Activated CD4-positive, alpha-beta T cell treated with anti-CD3 and anti-CD28 coated beads, Interleukin-2, amount 10 ng/mL, durations not matched to agents 24 days and 14 days (primary cell): Measurements from ENCODE around the gene ITGB3. TPM values are rescaled to one million over a fixed set of nuclear protein-coding genes. Genes with fewer than 3 reads are reported as not detected.

Experiments
- DNase-seq: peaks from one replicate; pipeline ENCODE4 v3.0.0; 2022
- H3K27ac Mint-ChIP-seq: one replicate; pipeline ENCODE4 v1.8.0; 2022; ENCODE audit warnings: mild to moderate bottlenecking, mixed read lengths
- H3K27me3 Mint-ChIP-seq: one replicate; pipeline ENCODE4 v1.8.0; 2022; ENCODE audit warnings: mixed read lengths
- H3K36me3 Mint-ChIP-seq: one replicate; pipeline ENCODE4 v1.8.0; 2022; ENCODE audit warnings: low read depth, mild to moderate bottlenecking, mixed read lengths
- H3K4me1 Mint-ChIP-seq: one replicate; pipeline ENCODE4 v1.8.0; 2021; ENCODE audit warnings: mixed read lengths
- H3K4me3 Mint-ChIP-seq: one replicate; pipeline ENCODE4 v1.8.0; 2022; ENCODE audit warnings: mild to moderate bottlenecking, moderate library complexity, mixed read lengths
- H3K9me3 Mint-ChIP-seq: one replicate; pipeline ENCODE4 v1.8.0; 2021; ENCODE audit warnings: mixed read lengths
- intact Hi-C: fragments of 100-400 bp; cut with micrococcal nuclease; formaldehyde crosslinking; loops from one replicate; pipeline ENCODE4 v1.15.1; 2023
- total RNA-seq: library from RNA; stranded (reverse); gene quantifications from 2 replicates; pipeline ENCODE4 v1.2.3, GENCODE V29; 2022

Gene ITGB3
- total RNA-seq, 1 donor from 2014 or later: not detected

DNA sequence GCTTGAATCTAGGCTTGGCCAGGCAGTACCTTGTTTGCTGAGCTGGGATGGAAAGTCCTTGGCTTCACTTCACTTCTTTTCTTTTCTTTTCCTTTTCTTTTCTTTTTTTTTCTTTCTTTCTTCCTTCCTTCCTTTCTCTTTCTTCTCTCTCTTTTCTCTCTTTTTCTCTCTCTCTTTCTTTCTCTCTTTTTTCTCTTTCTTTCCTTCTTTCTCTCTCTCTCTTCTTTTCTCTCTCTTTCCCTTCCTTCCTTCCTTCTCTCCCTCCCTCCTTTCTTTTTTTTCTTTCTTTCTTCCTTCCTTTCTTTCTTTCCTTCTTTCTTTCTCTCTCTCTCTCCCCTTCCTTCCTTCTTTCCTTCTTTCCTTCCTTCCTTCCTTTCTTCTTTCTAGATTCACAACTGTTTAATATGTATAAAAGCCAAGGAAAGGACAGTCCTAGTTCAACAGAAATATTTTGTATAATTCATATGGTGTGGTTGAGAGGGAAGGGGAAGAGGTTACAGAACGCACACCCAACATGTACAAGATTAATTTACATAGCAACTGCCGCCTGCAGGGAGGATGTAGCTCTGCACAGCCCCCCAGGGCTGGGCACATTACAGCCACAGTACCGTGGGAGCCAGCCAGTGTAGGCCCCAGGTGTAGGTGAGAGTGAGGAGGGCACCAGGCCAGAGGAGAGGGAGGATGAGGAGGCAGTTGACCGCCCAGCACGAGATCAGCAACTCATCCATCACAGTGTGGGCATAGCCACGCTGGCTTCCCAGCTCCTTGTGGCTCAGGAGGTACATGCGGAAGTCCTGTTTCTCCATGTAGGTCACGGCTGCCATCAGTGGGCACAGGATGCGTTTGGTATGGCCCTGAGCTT lies 9.7 kb upstream of the ITGB3 start:
- no peaks in the 10 kb centered on the region for H3K36me3 Mint-ChIP-seq
- DNase-seq: no peak
- H3K4me1 Mint-ChIP-seq: peaks cover 6% of the 10 kb centered on the region
- H3K9me3 Mint-ChIP-seq: no peaks in the 10 kb centered on the region
- no peak overlapping the region for H3K27ac Mint-ChIP-seq
- peaks cover 47% of the 10 kb centered on the region for H3K27me3 Mint-ChIP-seq
- intact Hi-C loops: no loop called here
- no peak overlapping the region for H3K4me3 Mint-ChIP-seq

- Mint-ChIP-seq H3K4me3 (no peak overlapping the region), H3K36me3 (no peaks in the 10 kb centered on the region), H3K27me3 (peaks cover 50% of the 10 kb centered on the region), H3K9me3 (no peaks in the 10 kb centered on the region), H3K27ac (no peak overlapping the region), H3K4me1 (peaks cover 3% of the 10 kb centered on the region)
- intact Hi-C loops: no loop called here
- DNase-seq: no peak
These were observed 8.9 kb upstream of the ITGB3 start for GRCh38 chr17:47244697-47245096.

GRCh38 chr17:47246120-47246519 lies 7.5 kb upstream of the ITGB3 start:
- H3K4me1 Mint-ChIP-seq: no peaks in the 10 kb centered on the region
- H3K4me3 Mint-ChIP-seq: no peak overlapping the region
- DNase-seq: no peak
- H3K27ac Mint-ChIP-seq: no peak overlapping the region
- intact Hi-C loops: no loop called here
- H3K9me3 Mint-ChIP-seq: no peaks in the 10 kb centered on the region
- H3K36me3 Mint-ChIP-seq: no peaks in the 10 kb centered on the region
- H3K27me3 Mint-ChIP-seq: peaks cover 52% of the 10 kb centered on the region

DNA sequence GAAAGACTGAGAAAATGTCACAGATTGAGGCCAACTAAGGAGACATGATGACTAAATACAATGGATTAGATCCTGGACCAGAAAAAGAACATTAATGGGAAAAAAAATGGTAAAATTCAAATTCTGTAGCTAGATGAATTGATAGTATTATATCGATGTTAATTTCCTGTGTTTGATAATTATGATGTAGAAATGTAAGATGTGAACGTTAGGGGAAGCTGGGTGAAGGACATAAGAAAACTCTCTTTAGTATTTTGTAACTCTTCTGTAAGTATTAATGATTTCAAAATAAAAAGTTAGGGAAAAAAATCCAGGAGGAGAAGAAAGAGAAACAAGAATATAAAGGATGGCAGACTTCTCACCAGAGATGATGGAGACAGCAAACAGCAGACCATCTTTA lies 2.8 kb upstream of the ITGB3 start:
- no peak for DNase-seq
- Mint-ChIP-seq H3K36me3 (no peaks in the 10 kb centered on the region), H3K4me1 (peaks cover 8% of the 10 kb centered on the region), H3K4me3 (no peak overlapping the region), H3K27me3 (peaks cover 59% of the 10 kb centered on the region), H3K9me3 (no peaks in the 10 kb centered on the region), H3K27ac (no peak overlapping the region)
- intact Hi-C loops: no loop called here

DNA sequence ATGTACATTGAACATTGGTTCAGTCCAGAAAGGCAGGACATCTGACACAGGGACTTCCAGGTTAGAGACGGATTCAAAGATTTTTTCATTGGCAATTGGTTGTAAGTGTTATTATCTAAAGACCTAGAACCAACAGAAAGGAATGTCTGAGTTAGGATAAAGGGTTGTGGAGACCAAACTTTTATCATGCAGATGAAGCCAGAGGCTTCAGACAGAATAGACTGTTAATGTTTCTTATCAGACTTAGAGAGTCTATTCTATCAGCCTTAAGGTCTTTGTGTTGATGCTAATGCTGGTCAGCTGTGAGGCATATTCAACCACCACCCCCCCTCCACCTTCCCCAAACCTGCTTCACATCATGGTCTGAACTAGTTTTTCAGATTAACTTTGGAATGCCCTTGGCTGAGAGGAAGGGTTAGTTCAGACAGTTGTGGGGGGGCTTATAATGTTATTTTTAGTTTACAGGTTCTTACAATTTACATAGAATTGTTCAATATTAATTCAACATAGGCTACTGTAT lies 2.1 kb upstream of the ITGB3 start:
- H3K9me3 Mint-ChIP-seq: no peaks in the 10 kb centered on the region
- H3K36me3 Mint-ChIP-seq: no peaks in the 10 kb centered on the region
- no peak overlapping the region for H3K27ac Mint-ChIP-seq
- intact Hi-C loops: no loop called here
- H3K27me3 Mint-ChIP-seq: peaks cover 61% of the 10 kb centered on the region
- peaks cover 8% of the 10 kb centered on the region for H3K4me1 Mint-ChIP-seq
- no peak overlapping the region for H3K4me3 Mint-ChIP-seq
- no peak for DNase-seq

DNA sequence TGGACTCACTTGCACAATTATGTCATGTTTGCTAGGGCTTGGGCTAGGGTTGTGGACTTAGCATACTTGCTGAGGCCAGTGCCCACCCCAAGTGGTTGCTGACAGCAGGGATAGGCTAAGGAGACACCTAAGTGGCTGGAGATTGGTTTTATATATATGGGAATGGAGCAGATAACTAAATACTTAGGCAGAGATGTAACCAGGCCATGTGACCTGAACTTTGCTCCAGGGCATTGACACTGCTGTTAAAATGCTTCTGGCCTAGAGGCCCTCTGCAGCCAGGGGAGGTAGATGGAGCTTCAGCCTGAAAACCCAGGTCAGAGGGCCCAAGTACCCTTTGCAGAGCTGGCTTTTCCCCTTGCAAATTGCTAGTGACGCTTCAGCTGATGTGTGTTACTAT lies 1.4 kb upstream of the ITGB3 start:
- Mint-ChIP-seq H3K4me3 (peak overlapping the region; percentile 25), H3K36me3 (no peaks in the 10 kb centered on the region), H3K9me3 (no peaks in the 10 kb centered on the region), H3K27me3 (peaks cover 64% of the 10 kb centered on the region), H3K27ac (no peak overlapping the region), H3K4me1 (peaks cover 11% of the 10 kb centered on the region)
- intact Hi-C loops: no loop called here
- no peak for DNase-seq

- Mint-ChIP-seq H3K9me3 (no peaks in the 10 kb centered on the region), H3K27ac (peak overlapping the region; percentile 13), H3K4me1 (peaks cover 18% of the 10 kb centered on the region), H3K4me3 (peak overlapping the region; percentile 66), H3K36me3 (no peaks in the 10 kb centered on the region), H3K27me3 (peaks cover 68% of the 10 kb centered on the region)
- intact Hi-C loops: no loop called here
- DNase-seq: no peak
These were observed 688 bp upstream of the ITGB3 start for GRCh38 chr17:47252766-47253512.

DNA sequence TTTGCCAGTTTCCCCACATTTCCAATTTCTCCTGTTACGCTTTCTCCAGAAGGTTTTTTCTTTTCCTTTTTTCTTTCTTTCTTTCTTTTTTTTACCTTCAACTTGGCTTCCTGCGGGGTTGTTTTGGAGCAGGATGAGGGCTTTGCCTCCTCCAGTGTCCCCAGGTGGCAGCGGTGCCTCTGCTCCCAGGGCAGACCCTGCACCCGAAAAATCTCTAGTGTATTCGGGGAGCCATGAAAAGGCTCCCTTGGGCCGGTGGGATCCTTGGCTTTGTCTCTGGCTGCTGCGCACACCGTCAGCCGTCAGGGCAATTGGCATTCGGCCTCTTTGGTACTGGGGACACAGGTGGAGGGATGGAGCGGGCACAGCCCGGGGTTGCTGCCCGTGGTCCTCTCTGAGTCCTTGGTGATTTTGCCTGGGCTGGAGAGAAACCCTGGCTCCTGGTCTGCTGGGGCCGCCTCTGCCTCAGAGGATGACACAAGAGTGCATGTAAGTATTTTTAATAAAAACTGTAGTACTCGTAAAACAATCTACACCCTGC lies 846 bp downstream of the ITGB3 start:
- intact Hi-C loops: no loop called here
- Mint-ChIP-seq H3K27ac (no peak overlapping the region), H3K4me3 (peak overlapping the region; percentile 87), H3K4me1 (peaks cover 25% of the 10 kb centered on the region), H3K9me3 (no peaks in the 10 kb centered on the region), H3K27me3 (peaks cover 69% of the 10 kb centered on the region), H3K36me3 (no peaks in the 10 kb centered on the region)
- peak; percentile 57 for DNase-seq

DNA sequence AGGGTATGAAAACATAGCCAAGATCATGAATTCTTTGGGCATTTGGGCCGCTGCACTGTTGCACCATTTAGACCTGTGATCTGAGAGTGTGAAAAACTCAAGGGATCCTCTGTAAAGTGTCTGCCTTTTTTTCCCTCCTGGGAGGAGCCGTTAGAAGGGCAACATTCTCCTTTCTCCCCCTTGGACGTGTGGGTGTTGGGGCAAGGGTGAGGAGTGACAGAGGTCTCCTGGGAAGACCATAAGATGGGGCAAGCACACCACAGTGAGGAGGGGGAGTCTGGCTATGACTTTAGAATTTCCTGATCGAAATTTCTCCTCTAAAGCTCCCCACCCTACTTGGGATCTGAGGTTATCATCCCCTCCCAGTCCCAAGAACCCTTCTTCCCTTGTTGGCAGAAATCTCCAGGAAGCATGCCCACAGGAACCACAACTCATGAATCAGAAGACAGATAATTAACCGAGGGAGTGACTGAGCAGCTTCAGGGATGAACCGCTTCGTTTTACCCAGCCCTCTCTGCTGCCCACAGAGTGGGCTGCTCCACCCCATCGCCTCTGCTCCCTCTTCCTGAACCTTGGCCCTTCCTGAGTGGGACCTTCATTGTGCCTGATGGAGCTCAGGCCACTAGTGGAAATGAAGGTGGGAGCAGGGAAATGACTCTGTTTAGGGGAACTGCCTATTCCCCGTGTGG lies 4.2 kb downstream of the ITGB3 start:
- peaks cover 64% of the 10 kb centered on the region for H3K27me3 Mint-ChIP-seq

GRCh38 chr17:47262586-47262985 lies 9.0 kb downstream of the ITGB3 start:
- Mint-ChIP-seq H3K27ac (no peak overlapping the region), H3K4me1 (peaks cover 11% of the 10 kb centered on the region), H3K27me3 (peaks cover 36% of the 10 kb centered on the region), H3K36me3 (no peaks in the 10 kb centered on the region), H3K9me3 (no peaks in the 10 kb centered on the region), H3K4me3 (no peak overlapping the region)
- intact Hi-C loops: no loop called here
- no peak for DNase-seq

More for the DNA sequence above, 4.2 kb downstream of the ITGB3 start:
- no peak for DNase-seq
- Mint-ChIP-seq H3K27ac (no peak overlapping the region), H3K4me3 (peak overlapping the region; percentile 16), H3K36me3 (no peaks in the 10 kb centered on the region), H3K9me3 (no peaks in the 10 kb centered on the region), H3K4me1 (peaks cover 25% of the 10 kb centered on the region)
- intact Hi-C loops: no loop called here

- no peak for DNase-seq
- Mint-ChIP-seq H3K36me3 (no peaks in the 10 kb centered on the region), H3K27ac (no peak overlapping the region), H3K4me1 (no peaks in the 10 kb centered on the region), H3K9me3 (peaks cover 4% of the 10 kb centered on the region), H3K4me3 (no peak overlapping the region), H3K27me3 (peaks cover 24% of the 10 kb centered on the region)
- intact Hi-C loops: no loop called here
These were observed 10.5 kb downstream of the ITGB3 start for GRCh38 chr17:47264166-47264565.

DNA sequence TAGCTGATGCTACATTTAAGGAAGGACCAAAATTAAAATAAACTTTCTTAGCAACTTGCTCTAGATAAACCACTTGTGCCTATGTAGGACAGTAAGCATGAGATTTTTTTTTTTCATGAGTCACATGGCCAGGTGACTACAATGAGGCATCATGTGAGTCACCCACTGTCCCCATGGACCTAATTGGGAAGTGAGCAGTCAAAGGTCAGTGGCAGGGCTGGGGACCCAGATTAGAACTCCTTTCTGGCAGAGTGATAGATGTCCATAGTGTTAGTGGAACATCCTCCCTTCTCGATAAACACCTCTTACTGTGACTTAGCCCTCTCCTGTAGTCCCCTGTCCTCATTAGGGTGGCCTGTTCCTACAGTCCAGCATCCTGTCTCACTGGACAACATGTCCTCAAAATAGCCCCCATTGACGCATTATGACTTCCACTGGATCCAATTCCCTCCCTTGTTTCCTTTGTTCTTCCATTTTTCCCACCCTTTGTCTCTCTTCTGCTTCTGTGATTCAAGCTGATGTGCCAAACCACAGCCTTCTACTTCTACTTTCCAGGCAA lies 12.4 kb downstream of the ITGB3 start:
- no peaks in the 10 kb centered on the region for H3K36me3 Mint-ChIP-seq
- H3K27me3 Mint-ChIP-seq: peaks cover 15% of the 10 kb centered on the region
- no peaks in the 10 kb centered on the region for H3K4me1 Mint-ChIP-seq
- H3K4me3 Mint-ChIP-seq: no peak overlapping the region
- no peak for DNase-seq
- peaks cover 12% of the 10 kb centered on the region for H3K9me3 Mint-ChIP-seq
- intact Hi-C loops: no loop called here
- no peak overlapping the region for H3K27ac Mint-ChIP-seq

- no peak overlapping the region for H3K4me3 Mint-ChIP-seq
- H3K27ac Mint-ChIP-seq: no peak overlapping the region
- DNase-seq: no peak
- H3K4me1 Mint-ChIP-seq: no peaks in the 10 kb centered on the region
- intact Hi-C loops: no loop called here
- H3K27me3 Mint-ChIP-seq: peaks cover 15% of the 10 kb centered on the region
- peaks cover 12% of the 10 kb centered on the region for H3K9me3 Mint-ChIP-seq
- H3K36me3 Mint-ChIP-seq: no peaks in the 10 kb centered on the region
These were observed 13.2 kb downstream of the ITGB3 start for GRCh38 chr17:47266782-47267181.
